Measurements from ENCODE around the gene DYNC1H1. TPM values are rescaled to one million over a fixed set of nuclear protein-coding genes. Genes with fewer than 3 reads are reported as not detected.

DYNC1H1 gene
- total RNA-seq, 2 experiments from 2014 or later: 223 to 241 TPM

Other genes starting within 250 kb of the DYNC1H1 start
- 100 to 1,000 TPM; 338 to 348 TPM for gene PPP2R5C, start 202.9 kb upstream of the DYNC1H1 start, total RNA-seq
- 100 to 1,000 TPM; 466 to 472 TPM for gene HSP90AA1, start 122.5 kb downstream of the DYNC1H1 start, total RNA-seq
- 10 to 100 TPM; 28.3 to 31.9 TPM for gene WDR20, start 175.3 kb downstream of the DYNC1H1 start, total RNA-seq

Data from activated CD4-positive, alpha-beta memory T cell treated with anti-CD3 and anti-CD28 coated beads, Interleukin-2, amount 10 ng/mL, durations not matched to agents 7 days and 5 days (primary cell).